ENCODE data around the gene GPR160. TPM values are rescaled to one million over a fixed set of nuclear protein-coding genes. Genes with fewer than 3 reads are reported as not detected.

The GPR160 gene
- total and polyA plus RNA-seq, 4 donors = 0.99 to 7.2 (median 1.7) TPM

DNA sequence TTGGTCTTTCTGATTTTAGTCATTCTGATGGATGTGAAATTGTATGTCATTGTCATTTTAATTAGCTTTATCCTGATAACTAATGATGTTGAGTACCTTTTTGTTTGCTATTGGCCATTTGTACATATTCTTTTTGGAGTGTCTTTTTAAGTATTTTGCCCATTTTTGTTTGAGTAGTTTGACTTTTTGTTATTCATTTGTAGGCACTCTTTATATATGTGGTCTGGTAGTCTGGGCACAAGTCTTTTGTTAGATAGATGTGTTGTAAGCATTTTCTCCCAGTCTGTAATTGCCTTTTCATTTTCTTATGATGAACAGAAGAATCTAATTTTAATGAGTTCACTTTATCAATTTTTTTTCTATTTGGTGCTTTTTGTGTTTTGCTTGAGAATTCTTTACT is 14.6 kb downstream of the GPR160 start:
- no peak overlapping the region for H3K27ac ChIP-seq (ENCODE audit: low read depth in 1 of 2, low read length in 2 of 2)
- no peaks in the 10 kb centered on the region for H3K36me3 ChIP-seq (ENCODE audit: control insufficient read depth in 4 of 4, insufficient read depth in 3 of 4, low read depth in 1 of 4, low read length in 3 of 4)
- TF ChIP-seq SP1 (IDR thresholded peaks at IDR 0.05) (no peak), TAF1 (conservative IDR thresholded peaks at IDR 0.05) (no peak), YY1 (IDR thresholded peaks at IDR 0.05) (no peak), JUND (IDR thresholded peaks at IDR 0.05) (no peak), FOXA1 (IDR thresholded peaks at IDR 0.05) (no peak), RAD21 (IDR thresholded peaks at IDR 0.05) (no peak), HNF4G (IDR thresholded peaks at IDR 0.05) (no peak), GABPA (IDR thresholded peaks at IDR 0.05 in 1 of 2, conservative IDR thresholded peaks at IDR 0.05 in 1 of 2) (no peak), EGR1 (IDR thresholded peaks at IDR 0.05; ENCODE audit: low read depth in 2 of 2) (no peak), FOXA2 (IDR thresholded peaks at IDR 0.05) (no peak), HNF4A (conservative IDR thresholded peaks at IDR 0.05) (no peak), RXRA (IDR thresholded peaks at IDR 0.05) (no peak), NR2F2 (IDR thresholded peaks at IDR 0.05) (no peak)
- TF ChIP-seq, protein P1, sequence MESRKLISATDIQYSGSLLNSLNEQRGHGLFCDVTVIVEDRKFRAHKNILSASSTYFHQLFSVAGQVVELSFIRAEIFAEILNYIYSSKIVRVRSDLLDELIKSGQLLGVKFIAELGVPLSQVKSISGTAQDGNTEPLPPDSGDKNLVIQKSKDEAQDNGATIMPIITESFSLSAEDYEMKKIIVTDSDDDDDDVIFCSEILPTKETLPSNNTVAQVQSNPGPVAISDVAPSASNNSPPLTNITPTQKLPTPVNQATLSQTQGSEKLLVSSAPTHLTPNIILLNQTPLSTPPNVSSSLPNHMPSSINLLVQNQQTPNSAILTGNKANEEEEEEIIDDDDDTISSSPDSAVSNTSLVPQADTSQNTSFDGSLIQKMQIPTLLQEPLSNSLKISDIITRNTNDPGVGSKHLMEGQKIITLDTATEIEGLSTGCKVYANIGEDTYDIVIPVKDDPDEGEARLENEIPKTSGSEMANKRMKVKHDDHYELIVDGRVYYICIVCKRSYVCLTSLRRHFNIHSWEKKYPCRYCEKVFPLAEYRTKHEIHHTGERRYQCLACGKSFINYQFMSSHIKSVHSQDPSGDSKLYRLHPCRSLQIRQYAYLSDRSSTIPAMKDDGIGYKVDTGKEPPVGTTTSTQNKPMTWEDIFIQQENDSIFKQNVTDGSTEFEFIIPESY (IDR thresholded peaks at IDR 0.05) = no peak
- TF ChIP-seq, protein P2, sequence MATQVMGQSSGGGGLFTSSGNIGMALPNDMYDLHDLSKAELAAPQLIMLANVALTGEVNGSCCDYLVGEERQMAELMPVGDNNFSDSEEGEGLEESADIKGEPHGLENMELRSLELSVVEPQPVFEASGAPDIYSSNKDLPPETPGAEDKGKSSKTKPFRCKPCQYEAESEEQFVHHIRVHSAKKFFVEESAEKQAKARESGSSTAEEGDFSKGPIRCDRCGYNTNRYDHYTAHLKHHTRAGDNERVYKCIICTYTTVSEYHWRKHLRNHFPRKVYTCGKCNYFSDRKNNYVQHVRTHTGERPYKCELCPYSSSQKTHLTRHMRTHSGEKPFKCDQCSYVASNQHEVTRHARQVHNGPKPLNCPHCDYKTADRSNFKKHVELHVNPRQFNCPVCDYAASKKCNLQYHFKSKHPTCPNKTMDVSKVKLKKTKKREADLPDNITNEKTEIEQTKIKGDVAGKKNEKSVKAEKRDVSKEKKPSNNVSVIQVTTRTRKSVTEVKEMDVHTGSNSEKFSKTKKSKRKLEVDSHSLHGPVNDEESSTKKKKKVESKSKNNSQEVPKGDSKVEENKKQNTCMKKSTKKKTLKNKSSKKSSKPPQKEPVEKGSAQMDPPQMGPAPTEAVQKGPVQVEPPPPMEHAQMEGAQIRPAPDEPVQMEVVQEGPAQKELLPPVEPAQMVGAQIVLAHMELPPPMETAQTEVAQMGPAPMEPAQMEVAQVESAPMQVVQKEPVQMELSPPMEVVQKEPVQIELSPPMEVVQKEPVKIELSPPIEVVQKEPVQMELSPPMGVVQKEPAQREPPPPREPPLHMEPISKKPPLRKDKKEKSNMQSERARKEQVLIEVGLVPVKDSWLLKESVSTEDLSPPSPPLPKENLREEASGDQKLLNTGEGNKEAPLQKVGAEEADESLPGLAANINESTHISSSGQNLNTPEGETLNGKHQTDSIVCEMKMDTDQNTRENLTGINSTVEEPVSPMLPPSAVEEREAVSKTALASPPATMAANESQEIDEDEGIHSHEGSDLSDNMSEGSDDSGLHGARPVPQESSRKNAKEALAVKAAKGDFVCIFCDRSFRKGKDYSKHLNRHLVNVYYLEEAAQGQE (IDR thresholded peaks at IDR 0.05) = no peak
- TF ChIP-seq, protein P3, sequence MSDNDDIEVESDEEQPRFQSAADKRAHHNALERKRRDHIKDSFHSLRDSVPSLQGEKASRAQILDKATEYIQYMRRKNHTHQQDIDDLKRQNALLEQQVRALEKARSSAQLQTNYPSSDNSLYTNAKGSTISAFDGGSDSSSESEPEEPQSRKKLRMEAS (IDR thresholded peaks at IDR 0.05) = no peak
- TF ChIP-seq, protein P4, sequence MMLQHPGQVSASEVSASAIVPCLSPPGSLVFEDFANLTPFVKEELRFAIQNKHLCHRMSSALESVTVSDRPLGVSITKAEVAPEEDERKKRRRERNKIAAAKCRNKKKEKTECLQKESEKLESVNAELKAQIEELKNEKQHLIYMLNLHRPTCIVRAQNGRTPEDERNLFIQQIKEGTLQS (IDR thresholded peaks at IDR 0.05) = no peak
- TF ChIP-seq, protein P5, sequence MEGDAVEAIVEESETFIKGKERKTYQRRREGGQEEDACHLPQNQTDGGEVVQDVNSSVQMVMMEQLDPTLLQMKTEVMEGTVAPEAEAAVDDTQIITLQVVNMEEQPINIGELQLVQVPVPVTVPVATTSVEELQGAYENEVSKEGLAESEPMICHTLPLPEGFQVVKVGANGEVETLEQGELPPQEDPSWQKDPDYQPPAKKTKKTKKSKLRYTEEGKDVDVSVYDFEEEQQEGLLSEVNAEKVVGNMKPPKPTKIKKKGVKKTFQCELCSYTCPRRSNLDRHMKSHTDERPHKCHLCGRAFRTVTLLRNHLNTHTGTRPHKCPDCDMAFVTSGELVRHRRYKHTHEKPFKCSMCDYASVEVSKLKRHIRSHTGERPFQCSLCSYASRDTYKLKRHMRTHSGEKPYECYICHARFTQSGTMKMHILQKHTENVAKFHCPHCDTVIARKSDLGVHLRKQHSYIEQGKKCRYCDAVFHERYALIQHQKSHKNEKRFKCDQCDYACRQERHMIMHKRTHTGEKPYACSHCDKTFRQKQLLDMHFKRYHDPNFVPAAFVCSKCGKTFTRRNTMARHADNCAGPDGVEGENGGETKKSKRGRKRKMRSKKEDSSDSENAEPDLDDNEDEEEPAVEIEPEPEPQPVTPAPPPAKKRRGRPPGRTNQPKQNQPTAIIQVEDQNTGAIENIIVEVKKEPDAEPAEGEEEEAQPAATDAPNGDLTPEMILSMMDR (IDR thresholded peaks at IDR 0.05; ENCODE audit: low read depth, low read length, missing input control) = no peak
- H3K4me1 ChIP-seq (ENCODE audit: control insufficient read depth in 4 of 4, insufficient read depth in 4 of 4, low read length in 3 of 4) = no peaks in the 10 kb centered on the region
- no peaks in the 10 kb centered on the region for H3K9me3 ChIP-seq (ENCODE audit: control insufficient read depth in 4 of 4, low read length in 3 of 4)
- H3K9ac ChIP-seq (ENCODE audit: low read depth in 1 of 2, low read length in 2 of 2) = no peak overlapping the region
- no peaks in the 10 kb centered on the region for H3K27me3 ChIP-seq (ENCODE audit: control insufficient read depth in 4 of 4, insufficient read depth in 4 of 4, low read length in 3 of 4)
- H3K4me3 ChIP-seq (ENCODE audit: low read depth in 1 of 3, low read length in 3 of 3) = no peak overlapping the region
- no peak for DNase-seq (ENCODE audit: low spot score)

Data from liver (tissue), 9 donors.